ENCODE results near the gene NDUFA8.
"Not testable (repeated sequence)": the region's sequence is repeated elsewhere in the genome, so short reads cannot be mapped to it uniquely, and the experiment has no call there.

The NDUFA8 gene

DNA sequence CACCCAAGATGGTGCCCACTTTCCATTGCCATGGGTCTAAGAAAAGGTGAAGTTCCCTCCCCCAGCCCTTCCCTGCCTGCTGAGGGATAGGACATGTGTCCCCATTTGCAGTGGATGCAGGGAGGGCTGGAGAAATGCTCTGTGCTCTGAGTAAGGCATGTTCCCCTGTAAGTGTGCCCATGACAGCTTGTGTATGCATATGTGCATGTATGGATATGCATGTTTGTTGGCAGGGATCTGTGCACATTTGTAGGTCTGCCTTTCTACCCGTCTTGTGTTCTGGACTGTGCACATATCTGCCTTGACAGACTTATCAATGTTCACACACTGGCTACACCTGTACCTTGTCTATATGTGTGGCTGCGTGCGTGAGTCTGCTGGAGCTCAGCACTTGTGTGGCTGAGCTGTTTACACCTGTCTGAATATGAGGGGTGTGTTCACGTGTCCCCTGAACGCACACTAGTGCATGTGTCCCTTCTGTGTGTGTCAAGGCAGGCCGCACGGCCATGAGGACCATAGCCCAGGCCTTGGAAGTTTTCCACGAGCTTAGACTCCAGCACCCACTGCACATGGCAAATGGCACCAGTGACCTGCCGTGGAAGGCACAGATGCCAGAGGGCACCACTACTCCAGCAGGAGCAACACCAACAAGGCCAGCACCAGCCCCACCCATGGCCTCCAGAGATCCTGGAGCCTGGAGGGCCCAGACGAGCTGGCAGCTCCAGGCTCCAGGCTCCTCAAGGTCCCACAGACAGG, 39.1 kb downstream of the NDUFA8 start:
- DNase-seq (ENCODE audit: low read depth), result no peak

DNA sequence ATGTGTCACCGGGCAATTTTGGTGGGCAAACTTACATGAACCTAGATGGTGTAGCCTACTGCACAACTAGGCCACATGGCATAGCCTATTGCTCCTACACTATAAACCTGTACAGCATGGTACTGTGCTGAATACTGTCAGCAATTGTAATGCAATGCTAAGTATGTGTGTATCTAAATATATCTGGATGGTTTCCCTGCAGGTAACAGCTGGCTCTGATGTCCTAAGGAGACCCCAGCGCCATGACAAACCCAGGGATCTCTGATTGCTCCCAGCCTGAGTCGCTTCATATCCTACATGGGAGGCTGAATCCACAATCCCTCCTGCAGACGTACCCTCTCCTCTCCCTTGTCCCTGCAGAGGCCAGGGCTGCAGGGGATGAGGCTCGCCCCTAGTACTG, 39.9 kb downstream of the NDUFA8 start:
- no peak for DNase-seq (ENCODE audit: low read depth)

DNA sequence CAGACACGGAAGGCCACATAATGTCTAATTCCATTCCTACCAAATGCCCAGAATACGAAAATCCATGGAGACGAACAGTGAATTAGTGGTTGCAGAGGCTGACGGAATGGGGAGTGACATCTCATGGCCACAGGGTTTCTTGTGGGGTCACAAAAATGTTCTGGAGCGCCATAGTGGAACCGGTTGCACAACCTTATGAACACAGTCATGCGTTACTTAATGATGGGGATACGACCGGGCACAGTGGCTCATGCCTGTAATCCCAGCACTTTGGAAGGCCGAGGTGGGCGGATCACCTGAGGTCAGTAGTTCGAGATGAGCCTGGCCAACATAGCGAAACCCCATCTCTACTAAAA, 40.4 kb downstream of the NDUFA8 start:
- no peak for DNase-seq (ENCODE audit: low read depth)

DNA sequence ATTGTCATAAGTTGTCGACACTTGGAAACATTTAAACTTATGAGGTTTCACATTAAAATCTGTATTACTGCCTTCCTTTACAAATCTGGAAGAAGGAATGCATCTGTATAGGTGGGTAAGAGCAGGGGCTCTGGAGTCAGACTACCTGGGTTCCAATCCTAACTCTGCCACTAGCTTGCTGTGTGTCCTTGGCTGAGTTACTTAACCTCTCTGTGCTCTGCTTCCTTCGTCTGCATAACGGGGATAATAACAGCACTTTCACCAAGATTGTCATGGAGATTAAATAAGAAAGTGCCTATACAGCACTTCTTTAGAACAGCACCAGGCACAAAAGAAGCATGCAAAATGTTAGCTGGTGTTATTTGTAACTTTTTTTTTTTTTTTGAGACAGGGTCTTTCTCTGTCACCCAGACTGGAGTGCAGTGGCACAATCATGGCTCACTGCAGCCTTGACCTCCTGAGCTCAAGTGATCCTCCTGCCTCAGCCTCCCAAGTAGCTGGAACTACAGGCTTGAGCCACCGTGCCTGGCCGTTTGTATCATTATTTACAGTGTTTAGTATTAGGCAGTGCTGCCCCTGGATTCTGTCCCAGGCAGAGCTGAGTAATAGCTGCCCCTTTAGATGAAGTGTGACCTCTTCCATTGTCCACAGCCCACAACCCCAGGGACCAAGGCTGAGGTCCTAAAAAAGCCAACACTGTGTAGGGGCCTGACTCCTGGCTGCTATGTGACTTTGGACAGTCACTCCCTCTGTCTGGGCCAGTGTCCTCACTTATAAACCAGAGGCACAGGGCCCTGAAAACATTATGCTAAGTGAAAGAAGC, 41.0 kb downstream of the NDUFA8 start:
- no peak for DNase-seq (ENCODE audit: low read depth)

DNA sequence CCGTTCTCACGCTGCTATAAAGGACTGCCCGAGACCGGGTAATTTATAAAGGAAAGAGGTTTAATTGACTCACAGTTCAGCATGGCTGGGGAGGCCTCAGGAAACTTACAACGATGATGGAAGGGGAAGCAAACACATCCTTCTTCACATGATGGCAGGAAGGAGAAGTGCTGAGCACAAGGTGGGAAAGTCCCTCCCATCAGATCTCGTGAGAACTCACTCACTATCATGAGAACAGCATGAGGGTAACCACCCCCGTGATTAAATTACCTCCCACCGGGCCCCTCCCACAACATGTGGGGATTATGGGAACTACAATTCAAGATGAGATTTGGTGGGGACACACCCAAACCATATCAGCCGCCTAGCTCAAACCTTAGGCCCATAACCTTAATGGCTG, 42.3 kb downstream of the NDUFA8 start:
- not testable (repeated sequence) for DNase-seq (ENCODE audit: low read depth)

DNA sequence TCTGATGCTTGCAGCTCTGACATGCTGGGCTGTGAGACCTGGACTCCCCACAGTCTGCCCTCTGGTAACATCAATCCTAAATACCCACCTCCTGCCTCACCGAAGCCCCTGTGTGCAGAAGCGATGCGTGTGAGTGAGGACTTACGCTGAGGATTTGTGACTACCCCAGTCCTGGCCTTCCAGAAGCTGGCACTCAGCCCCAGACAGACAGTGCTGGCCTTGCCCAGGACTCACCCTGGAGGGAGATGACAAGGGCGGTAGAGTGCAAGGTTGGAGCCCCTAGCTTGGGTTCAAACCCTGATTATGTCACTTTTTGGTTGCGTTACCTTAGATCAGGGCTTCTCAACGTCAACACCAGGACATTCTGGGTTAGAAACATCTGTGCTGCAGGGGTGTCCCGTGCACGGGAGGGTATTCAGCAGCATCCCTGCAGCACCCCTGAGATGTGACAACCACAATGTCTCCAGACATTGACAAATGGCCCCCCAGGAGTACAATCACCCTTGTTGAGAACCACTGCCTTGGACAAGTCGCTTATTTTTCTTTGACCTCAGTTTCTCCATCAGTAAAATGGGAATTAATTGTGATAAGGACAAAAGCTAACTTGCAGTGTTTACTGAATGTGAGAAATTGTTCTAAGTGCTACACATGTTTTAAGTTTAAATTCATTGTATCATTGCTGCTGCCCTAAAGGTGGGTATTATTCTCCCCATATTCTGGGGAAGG, 43.0 kb downstream of the NDUFA8 start:
- no peak for DNase-seq (ENCODE audit: low read depth)

DNA sequence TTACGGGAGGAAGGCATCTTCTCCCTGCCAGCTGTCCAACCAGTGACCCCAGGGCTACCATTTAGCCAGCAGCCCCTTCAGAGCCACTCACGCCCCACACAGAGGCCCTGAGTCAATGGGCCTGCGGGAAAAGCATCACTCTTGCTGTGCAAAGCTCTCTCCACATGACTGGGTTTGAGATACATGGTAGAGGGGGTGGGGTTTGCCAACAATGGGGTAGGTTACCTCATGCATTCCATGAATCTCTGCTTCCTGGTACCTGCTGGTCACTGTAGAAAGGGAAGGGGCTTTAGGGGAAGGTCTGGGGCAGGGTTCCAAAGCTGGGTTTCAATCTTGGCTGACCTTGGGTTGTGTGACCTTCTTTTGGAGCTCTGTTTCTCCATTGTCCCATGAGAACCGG, 43.5 kb downstream of the NDUFA8 start:
- no peak for DNase-seq (ENCODE audit: low read depth)

DNA sequence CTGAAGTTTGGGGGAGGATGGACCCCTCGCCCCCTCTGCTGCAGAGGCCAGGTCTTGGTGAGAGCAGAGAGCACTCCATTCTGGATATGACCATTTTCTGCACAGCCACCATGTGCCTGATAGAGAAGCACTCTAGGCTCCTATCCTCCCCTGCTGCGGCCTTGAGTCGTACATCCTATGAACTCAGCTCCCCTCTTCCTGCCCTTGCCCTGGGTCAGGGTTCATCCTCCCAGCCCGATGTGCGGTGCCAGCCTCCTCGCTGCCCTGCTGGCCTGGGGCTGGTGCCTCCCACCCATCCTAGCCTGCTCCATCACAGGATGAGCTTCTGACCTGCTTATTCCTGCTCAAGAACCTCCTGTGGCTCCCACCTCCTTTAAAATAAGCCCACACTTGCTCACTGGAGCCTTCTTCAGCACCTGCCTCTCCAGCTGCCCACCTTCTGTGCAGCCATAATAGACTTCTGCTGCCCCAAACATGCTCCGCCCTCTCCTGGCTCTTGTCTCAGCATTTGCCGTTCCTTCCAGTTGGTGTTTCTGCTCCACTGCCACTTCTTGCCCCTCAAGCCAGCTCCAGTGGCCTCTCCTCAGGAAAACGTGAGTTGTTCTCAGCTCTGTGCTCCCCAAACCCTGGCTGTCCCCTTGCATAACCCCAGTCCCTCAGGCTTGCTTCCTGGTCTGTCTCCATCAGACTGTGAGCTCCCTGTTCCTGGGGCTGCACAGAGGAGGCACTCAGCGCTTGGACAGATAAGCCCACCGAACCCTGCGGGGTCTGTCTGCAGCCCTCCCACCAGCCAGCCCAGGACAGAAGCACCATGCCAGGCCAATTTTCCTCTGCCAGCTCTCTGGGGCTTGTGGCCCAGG, 44.2 kb downstream of the NDUFA8 start:
- DNase-seq (ENCODE audit: low read depth), result no peak

DNA sequence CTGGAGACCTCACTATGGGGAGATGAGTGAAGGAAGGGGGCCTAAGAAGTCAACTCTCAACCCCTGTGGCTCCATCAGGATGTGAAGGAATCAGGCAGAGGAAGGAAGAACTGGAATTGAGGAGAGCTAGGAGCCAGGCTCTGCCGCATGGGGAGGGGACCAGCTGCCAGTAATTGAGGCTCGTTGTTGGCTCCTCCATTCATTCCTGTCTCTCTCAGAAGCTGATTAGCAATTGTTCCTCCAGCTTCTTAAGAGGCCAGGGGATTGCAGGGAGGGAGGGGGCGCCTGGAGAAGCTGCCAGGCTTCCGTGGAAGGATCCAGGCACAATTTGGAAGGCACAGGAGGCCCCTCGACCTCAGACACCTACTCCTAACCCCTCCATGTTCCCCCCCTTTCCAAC, 46.0 kb downstream of the NDUFA8 start:
- no peak for DNase-seq (ENCODE audit: low read depth)

DNA sequence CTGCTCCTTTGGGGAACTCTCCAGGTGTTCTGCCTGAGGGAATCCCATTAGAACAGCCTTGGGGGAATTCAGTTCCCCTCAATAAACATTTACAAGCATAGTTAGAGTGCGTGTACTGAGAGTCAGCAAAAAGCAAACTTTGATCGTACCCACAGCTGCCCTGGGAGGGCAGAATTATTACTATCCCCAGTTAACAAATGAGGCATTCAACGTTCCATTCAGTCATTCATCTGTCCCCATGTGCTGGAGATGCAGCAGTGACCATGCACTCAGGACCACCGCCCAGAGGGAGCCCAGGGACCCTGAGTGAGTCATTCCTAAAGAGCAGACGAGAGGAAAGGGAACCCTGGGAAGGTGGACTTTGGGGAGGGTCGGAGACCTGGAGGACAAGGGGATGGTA, 47.3 kb downstream of the NDUFA8 start:
- DNase-seq (ENCODE audit: low read depth), result no peak

DNA sequence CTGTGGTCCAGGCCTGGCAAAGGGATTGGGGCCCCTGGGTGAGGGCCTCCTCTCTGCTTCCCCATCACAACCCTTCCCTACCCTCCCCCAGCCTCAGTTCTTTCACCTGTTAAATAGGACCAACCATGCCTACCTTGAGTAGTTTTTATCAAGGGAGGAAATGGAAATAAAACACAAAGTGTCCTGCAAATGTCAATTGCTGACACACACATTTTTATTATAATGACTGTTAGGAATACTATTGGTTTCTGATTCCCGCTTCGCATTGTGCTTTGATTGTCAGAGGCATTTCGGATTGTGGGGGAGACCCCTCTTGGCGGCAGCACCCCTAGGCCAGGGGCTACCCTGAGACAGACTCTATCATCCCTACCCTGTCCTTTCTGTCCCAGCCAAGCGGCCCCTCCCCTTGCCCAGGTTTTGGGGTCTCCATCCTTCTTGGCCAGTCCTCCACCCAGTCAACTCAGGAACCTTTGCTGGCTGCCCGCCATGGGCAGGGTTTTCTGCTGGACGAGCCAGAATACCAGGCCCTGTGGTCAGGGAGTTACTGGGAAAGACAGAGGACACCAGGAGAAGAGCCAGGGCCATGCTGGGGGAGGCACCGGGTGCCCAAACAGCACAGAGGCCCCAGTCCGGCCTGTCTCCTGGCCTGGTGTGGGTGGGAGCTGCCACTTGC, 48.0 kb downstream of the NDUFA8 start:
- no peak for DNase-seq (ENCODE audit: low read depth)

DNA sequence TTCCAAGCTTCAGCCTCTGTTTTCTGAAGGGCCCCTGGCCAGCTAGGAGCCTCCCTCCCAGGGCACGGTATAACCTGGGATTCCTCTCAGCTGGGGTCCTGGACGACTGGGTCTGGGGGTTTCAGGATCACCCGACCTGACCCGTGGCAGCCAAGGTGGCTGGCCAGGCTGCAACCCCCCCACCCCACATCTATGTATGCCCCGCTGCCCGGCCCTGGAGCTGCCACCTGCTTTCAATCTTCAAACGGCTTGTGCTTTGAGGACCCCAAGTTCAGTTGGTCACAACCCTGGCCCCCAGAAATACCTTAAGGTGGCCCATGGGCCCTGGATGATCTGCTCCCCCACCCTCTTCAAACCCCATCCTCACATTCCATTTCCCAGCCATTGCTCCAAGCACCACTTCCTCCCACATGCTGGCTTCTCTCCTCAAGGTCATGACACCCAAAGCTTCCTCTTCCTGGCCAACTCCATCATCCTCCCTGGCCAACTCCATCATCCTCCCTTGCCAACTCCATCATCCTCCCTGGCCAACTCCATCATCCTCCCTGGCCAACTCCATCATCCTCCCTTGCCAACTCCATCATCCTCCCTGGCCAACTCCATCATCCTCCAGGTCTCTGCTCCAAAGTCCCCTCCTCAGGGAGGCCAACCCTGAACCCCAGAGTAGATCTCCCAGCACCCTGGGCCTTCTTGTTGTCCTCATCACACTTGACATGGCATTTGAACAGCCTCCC, 49.3 kb downstream of the NDUFA8 start:
- no peak for DNase-seq (ENCODE audit: low read depth)

DNA sequence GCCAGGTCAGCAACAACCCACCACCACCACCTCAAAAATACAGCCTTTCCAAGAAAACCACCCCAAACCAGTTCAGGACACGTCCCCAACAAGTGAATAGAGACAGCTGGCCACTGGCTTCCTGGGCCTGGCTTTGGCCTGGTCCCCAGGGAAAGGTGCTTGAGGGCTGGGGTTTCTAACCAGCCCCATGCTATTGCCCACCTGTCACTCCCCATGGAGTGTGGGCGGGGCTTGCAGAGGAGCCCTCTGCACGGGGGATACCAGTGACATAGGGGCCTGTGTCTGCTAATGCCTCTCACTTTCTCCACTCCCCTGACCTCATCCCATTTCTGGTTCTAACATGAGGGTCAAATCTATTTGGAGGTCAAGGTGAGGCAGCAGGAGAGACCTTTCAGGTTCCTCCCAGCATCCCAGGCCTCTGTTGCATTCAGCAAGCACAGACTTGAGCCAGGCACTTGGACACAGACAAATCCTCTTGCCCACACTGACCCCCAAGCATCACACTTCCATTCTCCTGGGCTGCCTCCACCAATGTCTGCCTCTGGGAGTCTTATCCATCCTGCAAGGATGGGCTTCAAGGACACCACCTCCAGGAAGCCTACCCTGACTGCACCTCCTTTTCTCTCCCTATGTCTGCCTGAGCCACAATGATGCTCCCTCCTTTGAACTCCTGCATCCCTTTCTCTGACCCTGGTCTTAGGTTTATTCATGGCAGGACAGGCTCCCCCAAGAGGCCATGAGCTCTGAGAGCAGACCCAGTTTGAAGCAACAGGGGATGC, 50.4 kb downstream of the NDUFA8 start:
- DNase-seq (ENCODE audit: low read depth), result no peak

DNA sequence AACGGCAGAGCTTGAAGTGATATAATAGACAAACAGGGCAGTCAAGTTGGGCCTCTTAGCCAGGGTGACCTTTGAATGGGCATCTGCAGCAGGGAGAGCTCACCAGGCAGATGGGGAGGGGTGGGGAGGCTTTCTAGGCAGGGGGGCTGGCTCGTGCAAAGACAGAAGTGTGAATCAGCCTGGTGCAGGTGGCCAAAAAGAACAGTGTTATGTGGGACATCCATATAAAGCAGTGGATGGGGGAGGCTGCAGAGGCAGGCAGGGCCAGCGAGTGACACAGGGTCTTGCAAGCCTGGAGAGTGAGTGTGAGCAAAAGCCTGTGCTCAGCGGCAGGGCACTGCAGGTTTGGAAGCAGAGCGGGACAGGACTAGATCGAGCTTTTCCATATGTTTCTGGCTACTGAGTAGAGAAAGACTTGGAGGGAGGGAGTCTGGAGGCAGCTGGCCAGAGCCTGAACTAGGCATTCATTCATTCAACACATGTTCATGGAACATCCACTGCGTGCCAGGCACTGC, 52.2 kb downstream of the NDUFA8 start:
- no peak for DNase-seq (ENCODE audit: low read depth)

DNA sequence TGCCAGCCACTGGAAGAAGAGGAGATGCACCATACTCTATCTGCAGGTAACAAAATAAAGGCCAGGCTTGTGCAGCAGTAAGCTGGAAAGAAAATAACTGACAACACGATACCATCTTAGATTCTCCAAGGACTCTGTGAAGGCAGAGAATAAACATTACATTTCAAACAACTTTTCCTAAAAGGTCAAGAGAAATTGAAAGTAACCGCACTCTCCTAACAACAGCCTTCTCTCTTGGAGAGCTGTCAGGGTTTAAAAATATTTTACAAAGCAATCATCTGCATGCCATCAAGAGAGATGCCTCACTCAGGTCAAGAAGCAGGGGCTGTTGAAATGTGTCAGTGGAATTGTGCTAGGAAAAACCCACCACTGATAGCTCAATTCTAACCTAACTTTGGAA, 53.0 kb downstream of the NDUFA8 start:
- DNase-seq (ENCODE audit: low read depth), result no peak

DNA sequence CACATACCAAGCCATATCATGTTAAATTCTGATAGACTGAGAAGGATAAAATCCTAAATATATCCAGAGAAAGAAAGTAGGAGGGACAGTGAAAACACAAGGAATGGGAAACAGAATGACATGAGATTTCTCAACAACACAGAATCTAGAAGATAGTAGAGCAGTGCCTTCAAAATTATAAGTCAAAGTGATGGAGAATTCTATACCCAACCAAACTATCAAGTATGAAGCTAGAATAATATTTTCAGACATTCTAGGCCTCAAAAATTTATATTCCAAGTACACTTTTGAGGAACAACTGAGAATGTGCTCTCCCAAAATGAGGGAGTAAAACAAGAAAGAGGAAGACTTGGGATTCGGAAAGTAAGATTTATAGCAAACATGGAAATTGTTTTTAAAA, 55.6 kb downstream of the NDUFA8 start:
- no peak for DNase-seq (ENCODE audit: low read depth)

DNA sequence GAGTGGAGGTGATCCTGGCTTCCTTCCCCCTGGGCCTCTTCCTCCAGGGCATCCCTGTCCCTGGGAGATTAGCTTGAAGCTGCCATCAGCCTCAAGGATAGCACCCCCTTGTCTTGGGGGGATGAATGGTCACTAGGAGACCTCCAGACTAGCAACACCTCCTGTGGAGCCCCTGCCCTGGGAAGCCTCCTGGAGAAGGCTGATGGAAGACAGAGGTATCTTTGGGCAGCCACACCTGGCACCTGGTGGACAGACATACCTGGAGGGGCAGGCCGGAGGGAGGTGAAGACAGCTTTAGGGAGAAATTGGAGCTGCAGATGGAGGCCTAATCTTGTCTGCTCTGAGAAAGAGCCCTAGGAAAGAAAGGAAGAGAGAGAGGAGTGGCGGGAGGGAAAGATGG, 57.4 kb downstream of the NDUFA8 start:
- no peak for DNase-seq (ENCODE audit: low read depth)

DNA sequence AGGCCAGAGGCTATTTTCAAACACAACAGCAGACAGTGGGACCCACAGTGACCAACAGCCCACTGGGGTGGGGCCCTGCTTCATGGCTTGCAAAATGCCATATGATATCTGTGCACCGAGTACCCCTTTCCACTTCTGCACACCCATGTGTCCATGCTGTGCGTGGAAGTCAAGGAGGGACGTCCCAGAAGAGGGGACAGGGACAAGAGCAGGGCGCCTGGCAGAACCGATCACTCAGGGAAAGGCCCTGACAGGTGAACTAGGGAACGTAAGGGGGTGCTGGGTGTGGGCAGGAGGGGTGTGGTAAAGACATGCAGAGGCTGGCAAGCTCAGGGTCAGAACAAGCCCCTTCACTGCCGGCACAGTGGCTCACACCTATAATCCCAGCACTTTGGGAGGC, 58.8 kb downstream of the NDUFA8 start:
- no peak for DNase-seq (ENCODE audit: low read depth)

DNA sequence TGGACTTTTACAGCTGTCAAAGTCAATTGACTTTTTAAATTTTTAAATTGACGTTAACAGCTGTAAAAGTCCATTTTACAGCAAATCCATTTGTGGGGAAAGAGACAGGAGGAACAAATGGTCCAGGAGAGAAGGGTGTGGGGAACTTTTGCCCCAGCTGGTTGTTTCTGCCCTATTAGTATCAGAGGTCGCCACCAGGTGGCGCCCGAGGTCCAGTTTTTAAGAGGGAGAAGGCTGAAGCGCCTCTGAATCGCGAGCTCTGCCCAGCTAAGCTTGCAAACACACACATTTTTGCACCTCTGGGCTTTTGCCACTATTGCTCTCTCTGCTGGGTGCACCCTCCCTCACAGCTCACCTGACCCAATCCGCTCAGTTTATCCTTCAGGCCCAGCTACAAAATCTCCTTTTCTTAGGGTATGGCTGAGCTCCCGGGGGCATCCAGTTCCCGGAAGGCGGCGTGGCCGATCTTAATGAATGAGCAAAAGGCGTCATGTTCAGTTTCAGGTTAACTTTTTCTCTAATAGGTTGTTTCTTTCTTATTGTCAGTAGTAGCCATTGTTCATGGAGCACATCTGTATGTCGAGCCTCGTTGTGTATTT, 60.2 kb downstream of the NDUFA8 start:
- peak; percentile 49 for DNase-seq (ENCODE audit: low read depth)
